ENCODE data around the gene NRG2. TPM values are rescaled to one million over a fixed set of nuclear protein-coding genes. Genes with fewer than 3 reads are reported as not detected.

The NRG2 gene
- total and polyA plus RNA-seq, 12 donors, result 0.64 to 6.6 (median 2.9) TPM

- Histone ChIP-seq H3K4me1 (peaks cover 3 to 20% (median 5%) of the 10 kb centered on the region in 9 donors), H3K36me3 (no peaks in the 10 kb centered on the region), H3K27me3 (peaks cover 0 to 32% (median 0%) of the 10 kb centered on the region in 7 donors), H3K4me3 (no peak overlapping the region), H3K27ac (no peak overlapping the region), H3K9me3 (no peaks in the 10 kb centered on the region)
- intact Hi-C loops (cut with DNase I), result loop anchor here in 6 of 10 donors (2.0 to 10.0 kb wide), 4 partner anchors 50 to 218 kb away; no protein-coding TSS in a partner anchor
- no peak for ATAC-seq
- TF ChIP-seq CTCF (IDR thresholded peaks at IDR 0.05), result no peak
- WGBS, 2 donors, result 94 to 95% methylated on average over 7 of the region's 7 CpGs
- no peak for DNase-seq
Measured at GRCh38 chr5:139842321-139842720, 200.8 kb downstream of the NRG2 start.

DNA sequence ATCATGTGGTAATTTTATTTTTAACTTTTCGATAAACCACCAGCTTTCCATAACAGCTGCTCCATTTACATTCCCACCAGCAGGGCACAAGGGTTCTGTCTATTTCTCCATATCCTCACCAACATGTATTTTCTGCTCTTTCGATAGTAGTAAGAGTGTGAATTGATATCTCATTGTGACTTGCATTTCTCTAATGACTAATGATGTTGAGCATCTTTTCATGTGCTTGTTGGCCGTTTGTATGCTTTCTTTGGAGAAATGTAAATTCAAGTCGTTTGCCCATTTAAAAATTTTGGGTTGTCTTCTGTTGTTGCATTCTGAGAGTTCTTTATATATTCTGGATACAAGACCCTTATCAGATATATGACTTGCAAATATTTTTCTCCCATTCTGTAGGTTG is 201.6 kb downstream of the NRG2 start:
- Histone ChIP-seq H3K9me3 (no peaks in the 10 kb centered on the region), H3K4me3 (no peak overlapping the region), H3K4me1 (peaks cover 0 to 13% (median 5%) of the 10 kb centered on the region in 9 donors), H3K36me3 (no peaks in the 10 kb centered on the region), H3K27me3 (peaks cover 0 to 24% (median under 1%) of the 10 kb centered on the region in 7 donors), H3K27ac (no peak overlapping the region)
- intact Hi-C loops (cut with DNase I), result loop anchor here in 5 of 10 donors (5.0 to 10.0 kb wide), 3 partner anchors 54 to 217 kb away; no protein-coding TSS in a partner anchor
- 81 to 82% methylated on average over 4 of the region's 4 CpGs for WGBS, 2 donors
- DNase-seq (no peak), ATAC-seq (no peak)
- no peak for TF ChIP-seq CTCF (IDR thresholded peaks at IDR 0.05)

GRCh38 chr5:139839918-139840317 is 203.2 kb downstream of the NRG2 start:
- Histone ChIP-seq H3K27ac (no peak overlapping the region), H3K4me1 (peaks cover 0 to 7% (median 0%) of the 10 kb centered on the region in 9 donors), H3K4me3 (no peak overlapping the region), H3K9me3 (no peaks in the 10 kb centered on the region), H3K36me3 (no peaks in the 10 kb centered on the region), H3K27me3 (peaks cover 0 to 14% (median 8%) of the 10 kb centered on the region in 7 donors)
- 85 to 87% methylated on average over 8 of the region's 8 CpGs for WGBS, 2 donors
- no peak for ATAC-seq
- no peak for TF ChIP-seq CTCF (IDR thresholded peaks at IDR 0.05)
- intact Hi-C loops (cut with DNase I), result loop anchor here in 6 of 10 donors (5.0 to 10.0 kb wide), 4 partner anchors 43 to 215 kb away; partner anchors contain the start of gene PSD2 (in 1 of the 6)
- no peak for DNase-seq

- H3K4me1 ChIP-seq, result peaks cover 0 to 5% (median 0%) of the 10 kb centered on the region in 9 donors
- H3K27me3 ChIP-seq, result peaks cover 0 to 19% (median 2%) of the 10 kb centered on the region in 7 donors
- H3K9me3 ChIP-seq, result no peaks in the 10 kb centered on the region
- ATAC-seq, result no peak
- intact Hi-C loops (cut with DNase I), result loop anchor here in 1 of 10 donors (5.0 kb wide), 1 partner anchor 42 kb away; the partner anchor contains the start of gene PSD2
- no peak overlapping the region for H3K27ac ChIP-seq
- WGBS, 2 donors, result 94 to 95% methylated on average over 16 of the region's 16 CpGs
- H3K4me3 ChIP-seq, result no peak overlapping the region
- TF ChIP-seq CTCF (IDR thresholded peaks at IDR 0.05), result no peak
- no peaks in the 10 kb centered on the region for H3K36me3 ChIP-seq
- DNase-seq, result no peak
Measured at GRCh38 chr5:139839232-139839815, 203.8 kb downstream of the NRG2 start.

Measured in heart right ventricle (tissue), 16 donors.